HCT116 (cell line): ENCODE results near the gene EIF4E2. TPM values are rescaled to one million over a fixed set of nuclear protein-coding genes. Genes with fewer than 3 reads are reported as not detected.

Experiments
- ATAC-seq: fragments of 200-7000 bp; cut with Tn5 transposase; 2 replicates; pipeline ENCODE4 v1.9.1; 2020; ENCODE audit warnings: mild to moderate bottlenecking, moderate library complexity
- BruUV-seq: library from RNA; stranded (reverse); fragments of 400-500 nt; replicated peaks from 2 replicates; lab custom pipeline; 2021; lab: Mats Ljungman, UMichigan
- CTCF ChIA-PET: fragments of 300-600 bp; sonication (Branson Sonifier 250); formaldehyde crosslinking; loops from one replicate; lab custom pipeline; 2021; ENCODE audit warnings: antibody characterized with exemption; lab: Charles Lee
- POLR2A ChIA-PET: fragments of 300-600, 350-600 bp; sonication (Branson Sonifier 250); formaldehyde crosslinking; loops from one replicate; lab custom pipeline; 2021; ENCODE audit warnings: antibody characterized with exemption; lab: Charles Lee
- RAD21 ChIA-PET, 2 experiments: fragments of 300-600 bp; sonication (Branson Sonifier 250); formaldehyde crosslinking; loops; one replicate each; lab custom pipeline; 2023; ENCODE audit warnings: low total read pairs in 2 of 2; ENCODE audit not compliant: uncharacterized antibody in 2 of 2, unreplicated experiment in 2 of 2, low non-redundant PET in 1 of 2; lab: Charles Lee
- DNase-seq: peaks from one replicate; pipeline ENCODE4 v3.0.0-alpha.2; 2010; ENCODE audit warnings: low read depth, low spot score
- H2AFZ ChIP-seq: fragments of 200-600 bp; shearing (Covaris generic), sonication (generic); 2 replicates; pipeline ENCODE4 v1.6.1; 2017; ENCODE audit warnings: low read depth, mixed run types, mixed read lengths, antibody characterized with exemption, low read length; ENCODE audit not compliant: poor library complexity, severe bottlenecking
- H3K27ac ChIP-seq: 2 replicates; pipeline ENCODE4 v1.5.1; 2012; ENCODE audit warnings: low read depth, low read length
- H3K27me3 ChIP-seq: fragments of 200-600 bp; sonication (generic); 2 replicates; pipeline ENCODE4 v1.6.1; 2016; ENCODE audit warnings: mixed run types, low read length, mixed read lengths; ENCODE audit not compliant: insufficient read depth
- H3K36me3 ChIP-seq, 2 experiments: fragments of 200-500 bp in 1 of 2; fragments of 200-600 bp in 1 of 2; sonication (Bioruptor generic) in 1 of 2; sonication (generic) in 1 of 2; 2 replicates each; pipeline versions ENCODE4 v1.5.1 to v1.6.1; 2014 to 2016; ENCODE audit warnings: low read length in 2 of 2, inconsistent platforms in 1 of 2, mixed read lengths in 1 of 2, mixed run types in 1 of 2; ENCODE audit not compliant: insufficient read depth in 2 of 2, control insufficient read depth in 1 of 2
- H3K4me1 ChIP-seq, 2 experiments: fragments of 200-600 bp in 1 of 2; sonication (generic) in 1 of 2; 2 replicates each; pipeline versions ENCODE4 v1.5.1 to v1.6.1; 2012 to 2017; ENCODE audit warnings: low read length in 2 of 2, inconsistent platforms in 1 of 2, mild to moderate bottlenecking in 1 of 2, mixed read lengths in 1 of 2, mixed run types in 1 of 2, moderate library complexity in 1 of 2; ENCODE audit not compliant: insufficient read depth in 2 of 2, control insufficient read depth in 1 of 2
- H3K4me2 ChIP-seq: fragments of 200-600 bp; sonication (generic); 2 replicates; pipeline ENCODE4 v1.6.1; 2017; ENCODE audit warnings: mixed run types, low read length, mixed read lengths
- H3K4me3 ChIP-seq, 2 experiments: fragments of 200-600 bp in 1 of 2; sonication (generic) in 1 of 2; replicated peaks in 1 of 2; 2 replicates each; pipeline ENCODE4 v1.5.1; 2011 to 2016; ENCODE audit warnings: low read length in 2 of 2, control low read depth in 1 of 2, low read depth in 1 of 2, mild to moderate bottlenecking in 1 of 2, mixed read lengths in 1 of 2, mixed run types in 1 of 2
- H3K79me2 ChIP-seq: fragments of 200-600 bp; sonication (generic); 2 replicates; pipeline ENCODE4 v1.6.1; 2017; ENCODE audit warnings: mild to moderate bottlenecking, mixed run types, low read length, moderate library complexity, mixed read lengths; ENCODE audit not compliant: insufficient read depth
- H3K9ac ChIP-seq: fragments of 200-600 bp; sonication (generic); 2 replicates; pipeline ENCODE4 v1.6.1; 2016; ENCODE audit warnings: low read length, mixed read lengths
- H3K9me2 ChIP-seq: fragments of 200-600 bp; sonication (generic), shearing (Covaris generic); 2 replicates; pipeline ENCODE4 v1.6.1; 2017; ENCODE audit warnings: mixed run types, mild to moderate bottlenecking, moderate library complexity; ENCODE audit not compliant: insufficient read depth
- H3K9me3 ChIP-seq, 2 experiments: fragments of 200-500 bp in 1 of 2; fragments of 200-600 bp in 1 of 2; sonication (Bioruptor generic) in 1 of 2; sonication (generic) in 1 of 2; 2 replicates each; pipeline ENCODE4 v1.6.1; 2014 to 2017; ENCODE audit warnings: low read length in 2 of 2, mixed read lengths in 2 of 2, inconsistent platforms in 1 of 2, low read depth in 1 of 2, mild to moderate bottlenecking in 1 of 2, mixed run types in 1 of 2, moderate library complexity in 1 of 2; ENCODE audit not compliant: control insufficient read depth in 1 of 2, insufficient read depth in 1 of 2
- H4K20me1 ChIP-seq: fragments of 200-600 bp; sonication (generic), shearing (Covaris generic); 2 replicates; pipeline ENCODE4 v1.6.1; 2017; ENCODE audit warnings: mixed run types, mild to moderate bottlenecking, moderate library complexity; ENCODE audit not compliant: insufficient read depth
- CBX3 ChIP-seq: IDR thresholded peaks from 2 replicates; pipeline ENCODE4 v1.6.1; 2012; ENCODE audit warnings: low read depth
- CEBPB ChIP-seq: IDR thresholded peaks from 2 replicates; pipeline ENCODE4 v1.6.1; 2012; ENCODE audit warnings: low read depth
- EZH2 ChIP-seq: fragments of 200-600 bp; sonication (generic); IDR thresholded peaks from 2 replicates; pipeline ENCODE4 v1.6.1; 2017; ENCODE audit warnings: antibody characterized with exemption, mixed run types
- EZH2phosphoT487 ChIP-seq: fragments of 200-600 bp; IDR thresholded peaks from 2 replicates; pipeline ENCODE4 v1.6.1; 2018; ENCODE audit warnings: antibody characterized with exemption, borderline replicate concordance
- FOSL1 ChIP-seq: IDR thresholded peaks from 2 replicates; pipeline ENCODE4 v1.6.1; 2012; ENCODE audit warnings: low read depth
- POLR2A ChIP-seq: IDR thresholded peaks from 2 replicates; pipeline ENCODE4 v1.7.0; 2011; ENCODE audit warnings: borderline replicate concordance; ENCODE audit not compliant: insufficient read depth, insufficient read length; ENCODE audit errors: extremely low read depth
- SIN3A ChIP-seq: IDR thresholded peaks from 2 replicates; pipeline ENCODE4 v1.6.1; 2012; ENCODE audit warnings: low read depth
- SP1 ChIP-seq: IDR thresholded peaks from 2 replicates; pipeline ENCODE4 v1.6.1; 2012; ENCODE audit warnings: low read depth
- TCF7L2 ChIP-seq: IDR thresholded peaks from 2 replicates; pipeline ENCODE4 v1.7.0; 2011; ENCODE audit warnings: borderline replicate concordance, inconsistent platforms; ENCODE audit not compliant: insufficient read depth, insufficient read length; ENCODE audit errors: extremely low read depth
- YY1 ChIP-seq: IDR thresholded peaks from 2 replicates; pipeline ENCODE4 v1.6.1; 2011; ENCODE audit warnings: low read length, low read depth, moderate library complexity, mild to moderate bottlenecking; ENCODE audit not compliant: insufficient replicate concordance; ENCODE audit errors: extremely low read depth
- ZFX ChIP-seq: fragments of 450-650 bp; IDR thresholded peaks from 2 replicates; pipeline ENCODE4 v1.6.1; 2017
- ZNF274 ChIP-seq: fragments of 200-500 bp; sonication (Bioruptor generic); IDR thresholded peaks from 2 replicates; pipeline ENCODE4 v1.6.1; 2014; ENCODE audit warnings: mild to moderate bottlenecking, low read depth, low read length, inconsistent platforms
- intact Hi-C: fragments of 100-400 bp; cut with micrococcal nuclease; formaldehyde crosslinking; loops from 2 replicates; pipeline ENCODE4 v1.10.0; 2022
- total RNA-seq: library from RNA; stranded (reverse); gene quantifications from one replicate; pipeline ENCODE4 v1.2.1, GENCODE V29; 2021; ENCODE audit not compliant: unreplicated experiment
- TF ChIP-seq, protein P1 (sequence below): IDR thresholded peaks from 2 replicates; pipeline ENCODE4 v1.6.1; 2011; ENCODE audit warnings: mild to moderate bottlenecking, low read length, moderate library complexity; ENCODE audit not compliant: insufficient replicate concordance; ENCODE audit errors: extremely low read depth
- TF ChIP-seq, protein P2 (sequence below): IDR thresholded peaks from 2 replicates; pipeline ENCODE4 v1.6.1; 2012
- TF ChIP-seq, protein P3 (sequence below): IDR thresholded peaks from 2 replicates; pipeline ENCODE4 v1.6.1; 2012
- TF ChIP-seq, protein P4 (sequence below): IDR thresholded peaks from 2 replicates; pipeline ENCODE4 v1.6.1; 2012; ENCODE audit warnings: low read depth
- TF ChIP-seq, protein P5 (sequence below), 3 experiments: fragments of 200-600 bp in 1 of 3; sonication (generic) in 1 of 3; IDR thresholded peaks in 2 of 3; conservative IDR thresholded peaks in 1 of 3; 2 replicates each; pipeline ENCODE4 v1.5.1; 2012 to 2017; ENCODE audit warnings: low read depth in 2 of 3, low read length in 2 of 3, antibody characterized with exemption in 1 of 3, borderline replicate concordance in 1 of 3, control low read depth in 1 of 3, mild to moderate bottlenecking in 1 of 3, mixed read lengths in 1 of 3, mixed run types in 1 of 3, moderate library complexity in 1 of 3; ENCODE audit not compliant: insufficient read depth in 1 of 3

Gene EIF4E2
- total RNA-seq, 1 experiment from 2014 or later: 58.6 TPM

DNA sequence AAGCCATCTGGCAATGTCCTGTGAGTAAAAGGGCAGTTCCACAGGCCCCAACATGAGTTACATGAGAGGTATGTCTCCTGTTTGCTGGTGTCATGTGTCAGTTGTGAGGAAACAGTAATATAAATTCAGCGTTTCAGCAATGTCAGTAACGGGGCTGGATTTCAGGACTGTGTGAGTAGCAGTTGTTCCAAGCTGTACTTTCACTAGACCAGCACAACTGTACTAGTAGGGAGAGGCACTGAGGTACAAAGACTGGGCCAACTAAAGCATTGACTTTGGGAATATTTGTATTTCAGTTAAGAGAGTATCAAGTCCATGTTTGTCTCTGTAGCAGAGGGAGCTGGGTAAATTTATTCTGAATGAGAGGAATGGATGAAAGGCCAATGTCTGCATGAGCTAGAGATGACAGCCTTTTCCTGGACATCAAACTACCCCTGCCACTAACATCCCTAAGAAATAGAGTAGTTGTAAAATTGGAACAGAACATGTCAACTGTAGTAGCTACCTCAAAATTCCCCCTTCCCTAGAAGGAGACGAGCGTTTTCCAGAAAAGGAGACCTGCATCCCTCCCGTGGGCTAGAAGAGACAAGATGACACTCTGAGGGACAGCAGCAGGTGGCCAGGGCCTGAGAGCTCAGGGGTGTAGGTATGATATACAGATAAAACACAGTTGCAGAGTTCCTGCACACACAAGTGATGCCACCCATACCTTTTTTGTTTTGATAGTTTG lies 24.4 kb downstream of the EIF4E2 start:
- TF ChIP-seq ZFX: no peak
- no peak for TF ChIP-seq ZNF274
- TF ChIP-seq YY1: no peak
- no peak for TF ChIP-seq FOSL1
- no peak for TF ChIP-seq SIN3A
- TF ChIP-seq, protein P1, sequence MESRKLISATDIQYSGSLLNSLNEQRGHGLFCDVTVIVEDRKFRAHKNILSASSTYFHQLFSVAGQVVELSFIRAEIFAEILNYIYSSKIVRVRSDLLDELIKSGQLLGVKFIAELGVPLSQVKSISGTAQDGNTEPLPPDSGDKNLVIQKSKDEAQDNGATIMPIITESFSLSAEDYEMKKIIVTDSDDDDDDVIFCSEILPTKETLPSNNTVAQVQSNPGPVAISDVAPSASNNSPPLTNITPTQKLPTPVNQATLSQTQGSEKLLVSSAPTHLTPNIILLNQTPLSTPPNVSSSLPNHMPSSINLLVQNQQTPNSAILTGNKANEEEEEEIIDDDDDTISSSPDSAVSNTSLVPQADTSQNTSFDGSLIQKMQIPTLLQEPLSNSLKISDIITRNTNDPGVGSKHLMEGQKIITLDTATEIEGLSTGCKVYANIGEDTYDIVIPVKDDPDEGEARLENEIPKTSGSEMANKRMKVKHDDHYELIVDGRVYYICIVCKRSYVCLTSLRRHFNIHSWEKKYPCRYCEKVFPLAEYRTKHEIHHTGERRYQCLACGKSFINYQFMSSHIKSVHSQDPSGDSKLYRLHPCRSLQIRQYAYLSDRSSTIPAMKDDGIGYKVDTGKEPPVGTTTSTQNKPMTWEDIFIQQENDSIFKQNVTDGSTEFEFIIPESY: no peak
- TF ChIP-seq, protein P2, sequence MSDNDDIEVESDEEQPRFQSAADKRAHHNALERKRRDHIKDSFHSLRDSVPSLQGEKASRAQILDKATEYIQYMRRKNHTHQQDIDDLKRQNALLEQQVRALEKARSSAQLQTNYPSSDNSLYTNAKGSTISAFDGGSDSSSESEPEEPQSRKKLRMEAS: no peak
- TF ChIP-seq SP1: no peak
- TF ChIP-seq CBX3: no peak
- no peak for TF ChIP-seq EZH2
- TF ChIP-seq CEBPB: no peak
- no peak for TF ChIP-seq TCF7L2
- no peak for TF ChIP-seq POLR2A
- TF ChIP-seq, protein P3, sequence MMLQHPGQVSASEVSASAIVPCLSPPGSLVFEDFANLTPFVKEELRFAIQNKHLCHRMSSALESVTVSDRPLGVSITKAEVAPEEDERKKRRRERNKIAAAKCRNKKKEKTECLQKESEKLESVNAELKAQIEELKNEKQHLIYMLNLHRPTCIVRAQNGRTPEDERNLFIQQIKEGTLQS: no peak
- TF ChIP-seq EZH2phosphoT487: no peak
- TF ChIP-seq, protein P4, sequence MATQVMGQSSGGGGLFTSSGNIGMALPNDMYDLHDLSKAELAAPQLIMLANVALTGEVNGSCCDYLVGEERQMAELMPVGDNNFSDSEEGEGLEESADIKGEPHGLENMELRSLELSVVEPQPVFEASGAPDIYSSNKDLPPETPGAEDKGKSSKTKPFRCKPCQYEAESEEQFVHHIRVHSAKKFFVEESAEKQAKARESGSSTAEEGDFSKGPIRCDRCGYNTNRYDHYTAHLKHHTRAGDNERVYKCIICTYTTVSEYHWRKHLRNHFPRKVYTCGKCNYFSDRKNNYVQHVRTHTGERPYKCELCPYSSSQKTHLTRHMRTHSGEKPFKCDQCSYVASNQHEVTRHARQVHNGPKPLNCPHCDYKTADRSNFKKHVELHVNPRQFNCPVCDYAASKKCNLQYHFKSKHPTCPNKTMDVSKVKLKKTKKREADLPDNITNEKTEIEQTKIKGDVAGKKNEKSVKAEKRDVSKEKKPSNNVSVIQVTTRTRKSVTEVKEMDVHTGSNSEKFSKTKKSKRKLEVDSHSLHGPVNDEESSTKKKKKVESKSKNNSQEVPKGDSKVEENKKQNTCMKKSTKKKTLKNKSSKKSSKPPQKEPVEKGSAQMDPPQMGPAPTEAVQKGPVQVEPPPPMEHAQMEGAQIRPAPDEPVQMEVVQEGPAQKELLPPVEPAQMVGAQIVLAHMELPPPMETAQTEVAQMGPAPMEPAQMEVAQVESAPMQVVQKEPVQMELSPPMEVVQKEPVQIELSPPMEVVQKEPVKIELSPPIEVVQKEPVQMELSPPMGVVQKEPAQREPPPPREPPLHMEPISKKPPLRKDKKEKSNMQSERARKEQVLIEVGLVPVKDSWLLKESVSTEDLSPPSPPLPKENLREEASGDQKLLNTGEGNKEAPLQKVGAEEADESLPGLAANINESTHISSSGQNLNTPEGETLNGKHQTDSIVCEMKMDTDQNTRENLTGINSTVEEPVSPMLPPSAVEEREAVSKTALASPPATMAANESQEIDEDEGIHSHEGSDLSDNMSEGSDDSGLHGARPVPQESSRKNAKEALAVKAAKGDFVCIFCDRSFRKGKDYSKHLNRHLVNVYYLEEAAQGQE: no peak
- TF ChIP-seq, protein P5, sequence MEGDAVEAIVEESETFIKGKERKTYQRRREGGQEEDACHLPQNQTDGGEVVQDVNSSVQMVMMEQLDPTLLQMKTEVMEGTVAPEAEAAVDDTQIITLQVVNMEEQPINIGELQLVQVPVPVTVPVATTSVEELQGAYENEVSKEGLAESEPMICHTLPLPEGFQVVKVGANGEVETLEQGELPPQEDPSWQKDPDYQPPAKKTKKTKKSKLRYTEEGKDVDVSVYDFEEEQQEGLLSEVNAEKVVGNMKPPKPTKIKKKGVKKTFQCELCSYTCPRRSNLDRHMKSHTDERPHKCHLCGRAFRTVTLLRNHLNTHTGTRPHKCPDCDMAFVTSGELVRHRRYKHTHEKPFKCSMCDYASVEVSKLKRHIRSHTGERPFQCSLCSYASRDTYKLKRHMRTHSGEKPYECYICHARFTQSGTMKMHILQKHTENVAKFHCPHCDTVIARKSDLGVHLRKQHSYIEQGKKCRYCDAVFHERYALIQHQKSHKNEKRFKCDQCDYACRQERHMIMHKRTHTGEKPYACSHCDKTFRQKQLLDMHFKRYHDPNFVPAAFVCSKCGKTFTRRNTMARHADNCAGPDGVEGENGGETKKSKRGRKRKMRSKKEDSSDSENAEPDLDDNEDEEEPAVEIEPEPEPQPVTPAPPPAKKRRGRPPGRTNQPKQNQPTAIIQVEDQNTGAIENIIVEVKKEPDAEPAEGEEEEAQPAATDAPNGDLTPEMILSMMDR (IDR thresholded peaks at IDR 0.05 in 2 of 3, conservative IDR thresholded peaks at IDR 0.05 in 1 of 3; ENCODE audit: borderline replicate concordance in 1 of 3, insufficient read depth in 1 of 3, low read depth in 2 of 3, low read length in 2 of 3): no peak
- intact Hi-C loops: no loop called here
- no peak for ATAC-seq
- Histone ChIP-seq H3K9ac (no peak overlapping the region), H3K4me1 (peaks cover 0 to 3% of the 10 kb centered on the region in 2 experiments; a peak in 2 of 4 replicates), H3K4me2 (no peak overlapping the region), H2AFZ (no peak overlapping the region), H3K4me3 (no peak overlapping the region), H3K79me2 (no peaks in the 10 kb centered on the region), H3K36me3 (peaks cover 4 to 6% of the 10 kb centered on the region in 2 experiments; a peak in 2 of 4 replicates), H3K9me3 (no peaks in the 10 kb centered on the region), H3K27me3 (no peaks in the 10 kb centered on the region), H3K27ac (no peak overlapping the region), H3K9me2 (no peaks in the 10 kb centered on the region), H4K20me1 (no peaks in the 10 kb centered on the region)
- POLR2A ChIA-PET: no interaction called here
- RAD21 ChIA-PET: no interaction called here
- no peak for DNase-seq
- CTCF ChIA-PET: no interaction called here
- no TSS peak for BruUV-seq
